Measurements from ENCODE around the gene TMEM151B. TPM values are rescaled to one million over a fixed set of nuclear protein-coding genes. Genes with fewer than 3 reads are reported as not detected.
A peak's percentile ranks its signal among the peaks of the same experiment; 100 is the strongest.

Gene TMEM151B
- total and polyA plus RNA-seq, 9 of the 15 experiments (the other 6 are each of a cell fraction or from before 2014, with no cell fraction given) = not detected

- no peaks in the 10 kb centered on the region for H3K79me2 ChIP-seq (ENCODE audit: control insufficient read depth, insufficient read depth, low read length)
- in situ Hi-C loops (cut with MboI) (no loop called here), intact Hi-C loops (cut with micrococcal nuclease) (no loop called here)
- FAIRE-seq = no peak
- no peak overlapping the region for H3K4me2 ChIP-seq (ENCODE audit: insufficient read depth, low read length)
- no peak overlapping the region for H3K4me3 ChIP-seq
- no peak overlapping the region for H3K27ac ChIP-seq (ENCODE audit: extremely low read depth, low read depth, low read length)
- no peaks in the 10 kb centered on the region for H3K9me3 ChIP-seq (replicated peaks; ENCODE audit: control insufficient read depth, insufficient read depth, low read depth, low read length)
- ChIA-PET CTCF (ENCODE audit: low intra/inter-chr PET ratio) (no interaction called here), POLR2A (interaction anchor here (0.7 to 4.7 kb wide), 2 partner anchors 24 to 61 kb away, joined by 3 to 24 read pairs; partner anchors contain the start of gene HSP90AB1)
- H3K27me3 ChIP-seq (ENCODE audit: control insufficient read depth in 2 of 2, insufficient read depth in 2 of 2, low read length in 2 of 2) = peaks cover 59 to 67% of the 10 kb centered on the region in 2 experiments
- no peak overlapping the region for H2AFZ ChIP-seq (ENCODE audit: low read depth, low read length)
- no TSS peak for BruUV-seq (replicated peaks)
- no peak for DNase-seq (ENCODE audit: extremely low read depth in 1 of 4, low spot score in 3 of 4)
- no peaks in the 10 kb centered on the region for H3K36me3 ChIP-seq (ENCODE audit: control insufficient read depth, insufficient read depth, low read length)
- TF ChIP-seq ZNF740 (CRISPR knock-in tag; IDR thresholded peaks at IDR 0.05) (0 out of 2 replicates have a peak, but pooled peaks have one; percentile 1), ZNF740 (tag; IDR thresholded peaks at IDR 0.05) (no peak), EZH2 (IDR thresholded peaks at IDR 0.05; ENCODE audit: borderline replicate concordance, low read depth, low read length) (peak; percentile 47; the same call in 1 of the 2 replicates), ZNF431 (CRISPR knock-in tag; IDR thresholded peaks at IDR 0.05) (no peak), SMAD1 (IDR thresholded peaks at IDR 0.05; ENCODE audit: low read depth, low read length, partially characterized antibody) (no peak)
- ATAC-seq = no peak
- H4K20me1 ChIP-seq (replicated peaks; ENCODE audit: control insufficient read depth, insufficient read depth, low read length) = peaks cover 6% of the 10 kb centered on the region; the same call in 1 of the 2 replicates
- WGBS (ENCODE audit: insufficient coverage, low coverage, missing lambda C conversion rate) = 18% methylated on average over 6 of the region's 6 CpGs
- H3K4me1 ChIP-seq (replicated peaks in 1 of 2; ENCODE audit: control insufficient read depth in 2 of 2, insufficient read depth in 2 of 2, low read length in 2 of 2) = peaks cover 0 to 30% of the 10 kb centered on the region in 2 experiments; a peak in 2 of 5 replicates
- no peaks in the 10 kb centered on the region for H3K9me1 ChIP-seq (ENCODE audit: control insufficient read depth, insufficient read depth, low read length)
- no peak overlapping the region for H3K9ac ChIP-seq (ENCODE audit: insufficient read depth in 1 of 2, low read depth in 2 of 2, low read length in 2 of 2)
These were observed 1.1 kb downstream of the TMEM151B start for GRCh38 chr6:44271406-44271723.

All from K562 (cell line).